Measurements from ENCODE around the gene MRPS2. TPM values are rescaled to one million over a fixed set of nuclear protein-coding genes. Genes with fewer than 3 reads are reported as not detected.
A peak's percentile ranks its signal among the peaks of the same experiment; 100 is the strongest.

The MRPS2 gene
- total RNA-seq, 4 donors from 2014 or later, result 51.5 to 61.7 (median 55.1) TPM

DNA sequence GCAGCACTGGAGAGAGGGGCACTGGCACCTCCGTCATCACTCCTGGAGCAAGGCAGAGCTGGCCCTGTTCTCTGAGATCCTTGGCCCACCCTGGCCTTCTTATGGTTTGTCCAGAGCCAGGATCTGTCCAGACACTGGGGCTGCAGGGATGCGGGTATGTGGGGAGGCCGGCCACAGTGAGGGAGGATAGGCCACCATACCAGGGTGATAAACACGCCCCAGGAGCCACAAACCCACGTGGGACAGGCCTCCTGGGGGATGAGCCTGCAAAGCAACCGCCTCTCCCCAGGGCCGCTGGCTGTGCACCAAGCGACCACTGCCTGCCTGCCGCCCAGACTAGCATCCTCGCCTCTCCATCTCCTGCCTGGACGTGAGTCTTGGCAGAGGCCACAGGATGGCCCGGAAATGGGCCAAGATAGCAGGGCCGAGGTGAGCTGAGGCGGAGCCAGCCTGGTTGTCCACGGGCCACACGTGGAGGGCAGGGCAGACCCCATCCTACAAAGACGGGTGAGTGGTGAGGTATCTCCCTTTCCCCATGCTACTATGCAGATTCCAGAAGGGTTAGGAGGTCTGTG is 49.9 kb downstream of the MRPS2 start:
- Histone ChIP-seq H3K9me3 (no peaks in the 10 kb centered on the region), H3K27me3 (peaks cover 16% of the 10 kb centered on the region), H3K27ac (no peak overlapping the region), H3K4me1 (no peaks in the 10 kb centered on the region), H3K36me3 (no peaks in the 10 kb centered on the region), H3K4me3 (no peak overlapping the region)
- TF ChIP-seq, protein P1, sequence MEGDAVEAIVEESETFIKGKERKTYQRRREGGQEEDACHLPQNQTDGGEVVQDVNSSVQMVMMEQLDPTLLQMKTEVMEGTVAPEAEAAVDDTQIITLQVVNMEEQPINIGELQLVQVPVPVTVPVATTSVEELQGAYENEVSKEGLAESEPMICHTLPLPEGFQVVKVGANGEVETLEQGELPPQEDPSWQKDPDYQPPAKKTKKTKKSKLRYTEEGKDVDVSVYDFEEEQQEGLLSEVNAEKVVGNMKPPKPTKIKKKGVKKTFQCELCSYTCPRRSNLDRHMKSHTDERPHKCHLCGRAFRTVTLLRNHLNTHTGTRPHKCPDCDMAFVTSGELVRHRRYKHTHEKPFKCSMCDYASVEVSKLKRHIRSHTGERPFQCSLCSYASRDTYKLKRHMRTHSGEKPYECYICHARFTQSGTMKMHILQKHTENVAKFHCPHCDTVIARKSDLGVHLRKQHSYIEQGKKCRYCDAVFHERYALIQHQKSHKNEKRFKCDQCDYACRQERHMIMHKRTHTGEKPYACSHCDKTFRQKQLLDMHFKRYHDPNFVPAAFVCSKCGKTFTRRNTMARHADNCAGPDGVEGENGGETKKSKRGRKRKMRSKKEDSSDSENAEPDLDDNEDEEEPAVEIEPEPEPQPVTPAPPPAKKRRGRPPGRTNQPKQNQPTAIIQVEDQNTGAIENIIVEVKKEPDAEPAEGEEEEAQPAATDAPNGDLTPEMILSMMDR (IDR thresholded peaks at IDR 0.05), result no peak
- TF ChIP-seq POLR2AphosphoS5 (IDR thresholded peaks at IDR 0.05) (no peak), EP300 (IDR thresholded peaks at IDR 0.05) (no peak), POLR2A (IDR thresholded peaks at IDR 0.05) (no peak)
- 48% methylated on average over 12 of the region's 17 CpGs for WGBS
- DNase-seq (ENCODE audit: low spot score in 2 of 2), result peak in 1 of 2 donors; percentile 67

DNA sequence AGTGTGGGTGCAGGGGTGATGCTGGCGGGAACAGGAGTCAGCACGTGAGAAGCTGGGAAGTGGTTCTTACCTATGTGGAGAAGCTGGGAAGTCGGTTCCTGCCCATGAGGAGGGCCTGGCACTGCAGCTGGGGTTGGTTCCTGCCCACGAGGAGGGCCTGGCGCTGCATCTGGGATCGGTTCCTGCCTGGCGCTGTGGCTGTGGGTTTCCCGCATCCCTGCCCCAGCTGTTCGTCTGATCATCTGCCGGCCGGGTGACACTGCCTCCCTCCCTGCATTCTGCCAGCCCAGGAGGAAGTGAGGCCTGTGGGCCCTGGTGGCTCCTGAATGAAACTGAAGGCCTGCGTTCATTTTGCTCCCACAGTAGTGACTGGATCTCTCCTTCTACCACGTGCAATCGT is 50.5 kb downstream of the MRPS2 start:
- no peak for TF ChIP-seq EP300 (IDR thresholded peaks at IDR 0.05)
- Histone ChIP-seq H3K9me3 (no peaks in the 10 kb centered on the region), H3K27ac (no peak overlapping the region), H3K36me3 (no peaks in the 10 kb centered on the region), H3K4me1 (no peaks in the 10 kb centered on the region), H3K4me3 (no peak overlapping the region), H3K27me3 (peaks cover 16% of the 10 kb centered on the region)
- peak; percentile 41 to 72 for DNase-seq (ENCODE audit: low spot score in 2 of 2)
- WGBS, result 35% methylated on average over 3 of the region's 14 CpGs

DNA sequence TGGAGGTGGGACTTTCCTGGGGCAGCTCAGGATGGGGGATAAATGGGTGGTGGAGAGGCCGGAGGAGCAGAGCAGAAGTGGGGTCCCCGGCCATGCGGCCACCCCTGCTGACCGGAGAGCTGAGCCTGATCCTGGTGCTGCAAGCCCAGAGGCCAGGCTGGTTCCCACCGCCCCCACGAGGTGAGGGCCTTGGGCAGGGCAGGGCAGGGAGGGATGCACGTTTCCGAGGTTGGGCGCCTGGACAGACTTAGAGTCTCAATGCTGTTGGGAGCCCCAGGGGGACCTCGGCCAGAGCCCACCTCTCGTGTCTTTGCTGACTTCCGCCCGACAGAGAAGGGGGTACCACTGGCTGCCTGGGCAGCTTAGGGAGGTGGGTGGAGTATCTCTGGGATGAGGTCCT is 51.0 kb downstream of the MRPS2 start:
- no peaks in the 10 kb centered on the region for H3K9me3 ChIP-seq
- no peaks in the 10 kb centered on the region for H3K4me1 ChIP-seq
- no peaks in the 10 kb centered on the region for H3K36me3 ChIP-seq
- H3K4me3 ChIP-seq, result no peak overlapping the region
- TF ChIP-seq EP300 (IDR thresholded peaks at IDR 0.05) (no peak), POLR2AphosphoS5 (IDR thresholded peaks at IDR 0.05) (no peak), POLR2A (IDR thresholded peaks at IDR 0.05) (no peak)
- TF ChIP-seq, protein P1 (IDR thresholded peaks at IDR 0.05), result no peak
- 85% methylated on average over 13 of the region's 13 CpGs for WGBS
- DNase-seq (ENCODE audit: low spot score in 2 of 2), result peak; percentile 52 to 78
- H3K27ac ChIP-seq, result no peak overlapping the region
- H3K27me3 ChIP-seq, result peaks cover 16% of the 10 kb centered on the region

DNA sequence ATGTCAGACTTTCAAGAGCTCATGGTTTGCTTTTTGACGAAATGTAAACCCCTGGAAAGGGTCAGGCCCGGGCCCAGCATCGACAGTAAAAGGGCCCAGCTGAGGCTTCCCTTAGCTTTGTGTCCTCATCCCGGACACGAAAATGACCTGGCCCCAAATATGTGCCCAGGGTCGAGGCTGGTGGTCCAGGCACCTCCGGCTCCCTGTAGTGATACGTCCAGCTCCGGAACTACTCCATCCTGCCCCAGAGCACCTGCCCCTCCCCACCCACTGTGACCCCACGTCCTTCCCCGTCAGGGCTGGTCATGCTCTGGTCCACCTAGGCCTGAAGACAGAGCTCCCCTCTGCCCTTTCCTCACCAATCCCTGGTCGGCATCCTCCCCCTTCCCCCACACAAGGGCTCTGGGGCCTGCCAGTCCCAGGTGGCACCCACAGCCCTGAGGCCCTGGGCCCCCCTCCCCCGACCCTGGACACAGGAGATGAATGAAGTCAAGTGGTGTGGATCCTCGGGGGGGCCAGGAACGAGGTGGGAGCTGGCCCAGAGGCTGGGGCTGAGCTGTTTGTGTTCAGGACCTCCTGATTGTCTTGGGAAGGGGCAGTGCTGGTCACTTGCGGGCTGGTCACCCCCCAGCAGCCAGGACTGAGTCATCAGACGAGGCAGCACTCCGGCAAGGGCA is 51.7 kb downstream of the MRPS2 start:
- H3K4me1 ChIP-seq, result no peaks in the 10 kb centered on the region
- TF ChIP-seq, protein P1 (IDR thresholded peaks at IDR 0.05), result no peak
- no peak for TF ChIP-seq POLR2AphosphoS5 (IDR thresholded peaks at IDR 0.05)
- TF ChIP-seq EP300 (IDR thresholded peaks at IDR 0.05), result no peak
- no peak for TF ChIP-seq POLR2A (IDR thresholded peaks at IDR 0.05)
- peaks cover 16% of the 10 kb centered on the region for H3K27me3 ChIP-seq
- H3K36me3 ChIP-seq, result no peaks in the 10 kb centered on the region
- no peak overlapping the region for H3K4me3 ChIP-seq
- peak; percentile 35 to 77 for DNase-seq (ENCODE audit: low spot score in 2 of 2)
- no peak overlapping the region for H3K27ac ChIP-seq
- H3K9me3 ChIP-seq, result no peaks in the 10 kb centered on the region
- 70% methylated on average over 9 of the region's 18 CpGs for WGBS

DNA sequence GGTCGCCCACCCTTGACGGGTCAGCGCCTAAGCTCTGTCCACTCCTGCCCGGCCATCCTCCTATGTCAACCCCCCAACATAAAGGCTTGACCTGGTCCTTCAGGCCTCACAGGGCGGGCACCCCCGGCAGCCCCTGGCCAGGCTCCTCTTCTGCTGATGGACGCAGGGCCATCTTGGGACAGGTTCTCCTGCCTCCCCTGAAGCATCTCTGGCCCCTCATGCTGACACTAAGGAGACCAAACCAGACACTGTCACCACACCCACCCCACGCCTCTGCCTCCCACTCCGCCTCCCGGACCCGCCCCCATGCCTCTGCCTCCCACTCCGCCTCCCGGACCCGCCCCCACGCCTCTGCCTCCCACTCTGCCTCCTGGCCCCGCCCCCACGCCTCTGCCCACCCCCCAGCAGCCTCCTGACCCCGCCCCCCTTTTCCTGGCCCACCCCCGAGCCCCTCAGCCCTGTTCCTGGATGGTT is 52.3 kb downstream of the MRPS2 start:
- Histone ChIP-seq H3K36me3 (no peaks in the 10 kb centered on the region), H3K27me3 (peaks cover 14% of the 10 kb centered on the region), H3K9me3 (no peaks in the 10 kb centered on the region), H3K27ac (no peak overlapping the region), H3K4me1 (no peaks in the 10 kb centered on the region), H3K4me3 (no peak overlapping the region)
- DNase-seq (ENCODE audit: low spot score in 2 of 2), result peak in 1 of 2 donors; percentile 46
- TF ChIP-seq, protein P1 (IDR thresholded peaks at IDR 0.05), result no peak
- TF ChIP-seq EP300 (IDR thresholded peaks at IDR 0.05), result no peak
- no peak for TF ChIP-seq POLR2AphosphoS5 (IDR thresholded peaks at IDR 0.05)
- TF ChIP-seq POLR2A (IDR thresholded peaks at IDR 0.05), result no peak
- WGBS, result 84% methylated on average over 19 of the region's 19 CpGs

Other genes starting within 250 kb of the MRPS2 start
- gene PPP1R26, start 20.9 kb upstream of the MRPS2 start, total RNA-seq, result 10 to 100 TPM in 2 of 4 donors, 1 to 10 TPM in 2; 6.2 to 11.0 (median 9.0) TPM
- not detected for gene LCN1, start 20.8 kb downstream of the MRPS2 start, total RNA-seq
- gene OBP2A, start 45.4 kb downstream of the MRPS2 start, total RNA-seq, result 1 to 10 TPM in 3 of 4 donors, not detected in 1; 1.0 to 3.9 (median 1.7) TPM
- gene PAEP, start 61.1 kb downstream of the MRPS2 start, total RNA-seq, result 1 to 10 TPM in 1 of 4 donors, not detected in 3; 5.6 TPM
- not detected for gene GLT6D1, start 138.9 kb downstream of the MRPS2 start, total RNA-seq
- gene LCN9, start 162.6 kb downstream of the MRPS2 start, total RNA-seq, result not detected
- not detected for gene SOHLH1, start 198.8 kb downstream of the MRPS2 start, total RNA-seq
- under 1 TPM in 2 of 4 donors, not detected in 2; 0.10 to 0.23 TPM for gene KCNT1, start 201.5 kb downstream of the MRPS2 start, total RNA-seq

All from suprapubic skin (tissue), 4 donors.